Chondrocyte (in vitro differentiated cells): ENCODE results near the gene RAD1. TPM values are rescaled to one million over a fixed set of nuclear protein-coding genes. Genes with fewer than 3 reads are reported as not detected.
A peak's percentile ranks its signal among the peaks of the same experiment; 100 is the strongest.

Experiments used
- DNase-seq: peaks from one replicate; pipeline ENCODE4 v3.0.0; 2021; ENCODE audit warnings: mixed read lengths, low spot score
- H3K27ac Mint-ChIP-seq: one replicate; pipeline ENCODE4 v1.8.0; 2021; ENCODE audit warnings: mild to moderate bottlenecking, moderate library complexity, mixed read lengths; ENCODE audit not compliant: unreplicated experiment
- H3K27me3 Mint-ChIP-seq: 2 replicates; pipeline ENCODE4 v1.8.0; 2021; ENCODE audit warnings: low read depth, mixed read lengths
- H3K36me3 Mint-ChIP-seq: 2 replicates; pipeline ENCODE4 v1.8.0; 2021; ENCODE audit warnings: low read depth, mixed read lengths
- H3K4me1 Mint-ChIP-seq: 2 replicates; pipeline ENCODE4 v1.8.0; 2021; ENCODE audit warnings: low read depth, mild to moderate bottlenecking, mixed read lengths
- H3K4me3 Mint-ChIP-seq: one replicate; pipeline ENCODE4 v1.8.0; 2021; ENCODE audit warnings: mild to moderate bottlenecking, moderate library complexity, mixed read lengths; ENCODE audit not compliant: unreplicated experiment
- H3K9me3 Mint-ChIP-seq: 2 replicates; pipeline ENCODE4 v1.8.0; 2021; ENCODE audit warnings: low read depth, mixed read lengths
- total RNA-seq: library from RNA; stranded (reverse); gene quantifications from 3 replicates; pipeline ENCODE4 v1.2.1, GENCODE V29; 2021
- TF ChIP-seq, protein P1 (sequence below): fragments of 200-600 bp; sonication (generic); IDR thresholded peaks from 2 replicates; pipeline ENCODE4 v1.5.0; 2021; ENCODE audit warnings: antibody characterized with exemption, mild to moderate bottlenecking, moderate library complexity

RAD1 gene
- total RNA-seq, 1 donor from 2014 or later: 20.5 TPM

GRCh38 chr5:34930462-34930844, 15.1 kb upstream of the RAD1 start:
- no peak for DNase-seq
- Mint-ChIP-seq H3K4me1 (peaks cover 25% of the 10 kb centered on the region), H3K27ac (peak overlapping the region; percentile 98), H3K36me3 (peaks cover 7% of the 10 kb centered on the region), H3K27me3 (no peaks in the 10 kb centered on the region), H3K9me3 (no peaks in the 10 kb centered on the region), H3K4me3 (peak overlapping the region; percentile 99)
- TF ChIP-seq, protein P1, sequence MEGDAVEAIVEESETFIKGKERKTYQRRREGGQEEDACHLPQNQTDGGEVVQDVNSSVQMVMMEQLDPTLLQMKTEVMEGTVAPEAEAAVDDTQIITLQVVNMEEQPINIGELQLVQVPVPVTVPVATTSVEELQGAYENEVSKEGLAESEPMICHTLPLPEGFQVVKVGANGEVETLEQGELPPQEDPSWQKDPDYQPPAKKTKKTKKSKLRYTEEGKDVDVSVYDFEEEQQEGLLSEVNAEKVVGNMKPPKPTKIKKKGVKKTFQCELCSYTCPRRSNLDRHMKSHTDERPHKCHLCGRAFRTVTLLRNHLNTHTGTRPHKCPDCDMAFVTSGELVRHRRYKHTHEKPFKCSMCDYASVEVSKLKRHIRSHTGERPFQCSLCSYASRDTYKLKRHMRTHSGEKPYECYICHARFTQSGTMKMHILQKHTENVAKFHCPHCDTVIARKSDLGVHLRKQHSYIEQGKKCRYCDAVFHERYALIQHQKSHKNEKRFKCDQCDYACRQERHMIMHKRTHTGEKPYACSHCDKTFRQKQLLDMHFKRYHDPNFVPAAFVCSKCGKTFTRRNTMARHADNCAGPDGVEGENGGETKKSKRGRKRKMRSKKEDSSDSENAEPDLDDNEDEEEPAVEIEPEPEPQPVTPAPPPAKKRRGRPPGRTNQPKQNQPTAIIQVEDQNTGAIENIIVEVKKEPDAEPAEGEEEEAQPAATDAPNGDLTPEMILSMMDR: no peak

GRCh38 chr5:34929720-34930461, 14.6 kb upstream of the RAD1 start:
- Mint-ChIP-seq H3K4me1 (peaks cover 25% of the 10 kb centered on the region), H3K27me3 (no peaks in the 10 kb centered on the region), H3K27ac (peak overlapping the region; percentile 98), H3K9me3 (no peaks in the 10 kb centered on the region), H3K4me3 (peak overlapping the region; percentile 99), H3K36me3 (peaks cover 9% of the 10 kb centered on the region)
- TF ChIP-seq, protein P1: peak; percentile 37
- peak; percentile 94 for DNase-seq

DNA sequence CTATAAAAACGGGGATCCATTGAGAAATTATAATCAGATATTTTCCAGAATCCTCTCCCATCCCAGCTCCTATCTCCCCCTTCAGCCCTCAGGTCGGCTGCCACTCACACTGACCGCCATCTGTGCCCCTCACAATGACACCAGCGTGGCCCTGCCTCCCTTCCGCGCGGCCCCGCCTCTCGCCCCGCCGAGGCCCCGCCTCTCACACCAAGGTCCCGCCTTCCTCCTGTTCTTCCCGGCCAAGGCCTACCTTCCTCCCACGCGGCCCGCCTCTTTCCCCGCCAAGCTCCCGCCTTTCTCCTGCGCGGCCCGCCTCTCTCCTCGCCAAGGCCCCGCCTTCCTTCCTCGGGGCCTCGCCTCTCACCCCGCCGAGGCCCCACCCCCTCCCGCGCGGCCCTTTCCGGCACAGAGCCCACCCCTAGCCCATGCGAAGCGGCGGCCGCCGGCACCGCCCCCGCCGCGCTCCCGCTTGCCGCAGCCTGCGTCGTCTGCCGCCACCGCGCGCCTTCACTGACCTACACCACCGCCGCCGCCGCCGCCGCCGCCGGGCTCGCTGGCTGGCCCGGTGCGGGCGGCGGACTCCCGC, 13.9 kb upstream of the RAD1 start, which contains the start of gene DNAJC21:
TSS of gene DNAJC21 (plus strand) at position 426 of the 586 bp plus-strand sequence. CDS start 261 bp downstream, outside the sequence.
- peaks cover 30% of the 10 kb centered on the region for H3K4me1 Mint-ChIP-seq
- peak within 1 kb of the TSS; percentile 99 for H3K4me3 Mint-ChIP-seq
- peaks cover 11% of the 10 kb centered on the region for H3K36me3 Mint-ChIP-seq
- no peaks in the 10 kb centered on the region for H3K9me3 Mint-ChIP-seq
- H3K27ac Mint-ChIP-seq: peak within 1 kb of the TSS; percentile 98
- TF ChIP-seq, protein P1: no peak
- peak; percentile 99 for DNase-seq
- no peaks in the 10 kb centered on the region for H3K27me3 Mint-ChIP-seq

GRCh38 chr5:34928267-34928666, 13.0 kb upstream of the RAD1 start:
- Mint-ChIP-seq H3K36me3 (peaks cover 11% of the 10 kb centered on the region), H3K9me3 (no peaks in the 10 kb centered on the region), H3K4me1 (peaks cover 36% of the 10 kb centered on the region), H3K27me3 (no peaks in the 10 kb centered on the region), H3K4me3 (no peak overlapping the region), H3K27ac (peak overlapping the region; percentile 63)
- TF ChIP-seq, protein P1: no peak
- no peak for DNase-seq

DNA sequence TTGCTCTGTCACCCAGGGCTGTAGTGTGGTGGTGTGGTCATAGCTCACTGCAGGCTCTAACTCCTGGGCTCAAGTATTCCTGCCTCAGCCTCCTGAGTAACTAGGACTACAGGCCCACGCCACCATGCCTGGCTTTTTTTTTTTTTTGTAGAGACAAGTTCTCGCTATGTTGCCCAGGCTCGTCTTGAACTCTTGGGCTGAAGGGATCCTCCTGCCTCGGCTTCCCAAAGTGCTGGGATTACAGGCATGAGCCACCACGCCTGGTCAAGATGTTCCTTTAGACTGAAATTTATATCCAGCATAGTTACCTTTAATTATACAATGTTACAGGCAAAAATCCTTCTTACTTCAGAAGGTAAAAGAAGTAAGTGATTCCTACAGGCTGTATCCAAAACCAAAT, 12.5 kb upstream of the RAD1 start:
- H3K4me3 Mint-ChIP-seq: no peak overlapping the region
- H3K27me3 Mint-ChIP-seq: no peaks in the 10 kb centered on the region
- no peaks in the 10 kb centered on the region for H3K9me3 Mint-ChIP-seq
- H3K36me3 Mint-ChIP-seq: peaks cover 11% of the 10 kb centered on the region
- H3K27ac Mint-ChIP-seq: no peak overlapping the region
- TF ChIP-seq, protein P1: no peak
- H3K4me1 Mint-ChIP-seq: peaks cover 36% of the 10 kb centered on the region
- no peak for DNase-seq
